ENCODE measurements around the gene JAG1.
"Not testable (repeated sequence)": the region's sequence is repeated elsewhere in the genome, so short reads cannot be mapped to it uniquely, and the experiment has no call there.

The JAG1 gene

DNA sequence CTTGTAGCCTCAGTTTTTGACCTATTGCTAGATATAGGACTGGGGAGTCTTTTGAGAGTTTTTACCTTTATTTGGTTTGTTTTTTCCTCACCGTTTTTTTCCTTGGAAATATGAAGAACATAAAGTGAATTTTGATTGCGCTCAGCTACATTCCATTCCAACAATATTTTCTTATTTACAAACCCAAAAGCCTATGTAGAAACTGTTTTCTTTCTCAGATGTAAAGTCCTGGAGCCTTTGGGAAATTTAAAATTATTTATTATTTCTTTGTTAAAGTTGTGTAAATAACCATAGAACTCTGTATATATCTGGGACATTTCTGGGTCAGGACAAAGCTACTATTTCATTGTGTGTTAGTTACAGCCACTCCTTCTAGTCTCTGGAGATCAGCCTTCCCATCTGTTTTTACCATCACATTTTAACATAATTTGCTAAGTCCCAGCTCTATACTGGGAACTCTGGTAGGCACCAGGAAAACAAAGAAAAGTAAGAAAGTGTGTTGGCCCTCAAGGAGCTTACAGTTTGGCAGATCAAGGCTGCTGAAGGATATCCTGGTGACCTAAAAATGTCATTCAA is 68.8 kb downstream of the JAG1 start:
- no peak for DNase-seq

DNA sequence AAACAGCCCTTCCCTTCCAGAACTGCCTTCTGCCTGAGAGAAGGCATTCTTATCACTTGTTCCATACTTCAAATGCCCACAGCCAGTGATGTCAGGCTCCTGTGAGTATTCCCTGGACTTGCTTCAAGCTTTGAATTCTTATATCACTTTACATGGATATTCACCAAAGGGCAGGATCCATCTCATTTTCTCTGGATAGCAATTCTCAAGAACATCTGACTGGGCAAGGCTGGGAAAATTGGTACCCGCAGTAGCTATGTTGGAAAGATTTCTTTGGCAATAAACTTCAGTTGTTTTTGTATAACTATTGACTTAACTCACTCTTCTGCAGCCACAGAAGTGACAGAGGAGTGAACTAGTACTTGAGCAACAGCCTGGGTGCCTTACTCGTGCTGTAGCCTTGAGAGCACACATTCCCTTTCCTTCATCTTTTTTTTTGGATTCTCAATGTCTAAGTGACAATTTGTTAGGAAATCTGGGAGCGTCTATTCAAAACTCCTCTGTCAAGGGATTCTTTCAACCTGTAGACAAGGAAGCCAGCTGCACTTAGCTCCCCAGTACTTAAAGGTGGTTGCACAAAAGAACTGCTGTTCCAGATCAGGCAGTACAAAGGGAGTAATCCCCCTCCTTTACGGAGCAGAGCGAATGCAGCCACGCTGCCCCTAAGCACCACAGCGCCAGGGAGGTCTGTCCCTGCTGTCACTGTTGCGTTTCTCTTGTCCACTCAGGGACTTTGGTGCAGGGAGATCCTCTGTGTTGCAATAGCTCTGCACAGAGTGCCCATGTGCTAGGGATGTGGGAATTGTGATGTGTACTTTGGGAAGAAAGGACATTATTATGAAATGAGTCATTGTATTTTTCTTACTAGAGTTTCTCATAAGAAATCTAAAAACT is 69.6 kb downstream of the JAG1 start:
- DNase-seq = no peak

DNA sequence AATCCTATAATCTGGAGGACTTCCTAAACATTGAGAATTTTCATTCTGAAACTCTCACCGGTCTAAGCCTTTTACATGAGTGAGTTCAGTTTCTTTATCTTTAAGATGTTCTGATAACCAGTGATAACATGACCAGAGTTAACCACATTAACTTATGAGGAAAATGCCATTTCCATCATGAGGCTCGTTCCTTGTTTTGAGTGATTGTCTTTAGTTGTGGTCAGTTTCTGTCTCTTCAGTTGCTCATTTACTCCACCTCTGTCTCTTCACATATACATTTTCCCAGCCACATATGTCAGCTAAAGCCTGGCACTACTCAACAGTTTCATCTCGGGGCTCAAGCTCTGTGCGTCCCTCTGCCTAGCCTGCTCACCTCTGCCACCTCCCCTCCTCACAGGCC is 70.4 kb downstream of the JAG1 start:
- DNase-seq = no peak

DNA sequence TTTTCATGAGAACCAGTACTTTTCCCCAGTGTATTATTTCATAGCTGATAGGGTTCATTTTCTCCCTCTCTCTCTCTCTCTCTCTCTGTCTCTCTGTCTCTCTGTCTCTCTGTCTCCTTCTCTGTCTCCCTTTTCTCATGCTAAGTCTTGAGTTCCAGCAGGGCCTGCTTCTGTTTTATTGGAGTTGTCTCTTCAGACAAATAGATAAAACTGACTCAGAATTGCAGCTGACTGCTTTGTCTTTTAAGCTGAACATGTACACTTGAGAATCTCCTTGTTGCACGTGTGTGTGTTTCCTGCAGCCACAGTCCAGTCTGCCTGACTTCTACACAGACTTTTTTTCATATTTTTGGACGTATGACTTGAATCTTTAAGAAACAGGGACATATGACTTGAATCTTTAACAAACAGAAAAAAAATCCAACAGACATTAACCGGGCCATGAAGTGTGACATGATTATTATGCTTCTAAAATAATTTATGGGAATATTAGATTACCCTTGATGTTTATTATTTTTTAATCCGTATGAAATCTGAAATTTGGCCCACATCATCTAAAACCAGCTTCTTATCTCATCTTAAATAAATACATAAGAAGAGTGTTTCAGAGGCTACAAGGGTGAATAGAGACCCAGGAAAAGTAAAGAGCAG is 71.5 kb downstream of the JAG1 start:
- no peak for DNase-seq

DNA sequence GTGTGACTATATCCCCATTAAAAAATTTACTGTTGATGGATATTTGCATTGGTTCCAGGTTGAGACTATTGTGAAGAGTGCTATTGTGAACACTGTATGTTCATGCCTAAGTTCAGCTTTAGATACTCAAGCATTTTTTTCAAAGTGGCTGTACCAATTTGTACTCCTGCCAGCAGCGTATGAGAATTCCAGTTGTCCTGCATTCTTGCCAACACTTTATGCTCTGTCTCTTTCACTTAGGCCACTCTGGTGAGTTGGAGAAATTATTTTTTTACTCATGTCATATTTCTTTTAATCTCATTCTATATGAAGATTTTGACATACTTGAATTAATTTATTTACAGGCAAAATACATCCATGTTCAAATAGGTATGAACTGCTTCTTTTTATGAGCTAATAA is 76.2 kb downstream of the JAG1 start:
- DNase-seq = no peak

DNA sequence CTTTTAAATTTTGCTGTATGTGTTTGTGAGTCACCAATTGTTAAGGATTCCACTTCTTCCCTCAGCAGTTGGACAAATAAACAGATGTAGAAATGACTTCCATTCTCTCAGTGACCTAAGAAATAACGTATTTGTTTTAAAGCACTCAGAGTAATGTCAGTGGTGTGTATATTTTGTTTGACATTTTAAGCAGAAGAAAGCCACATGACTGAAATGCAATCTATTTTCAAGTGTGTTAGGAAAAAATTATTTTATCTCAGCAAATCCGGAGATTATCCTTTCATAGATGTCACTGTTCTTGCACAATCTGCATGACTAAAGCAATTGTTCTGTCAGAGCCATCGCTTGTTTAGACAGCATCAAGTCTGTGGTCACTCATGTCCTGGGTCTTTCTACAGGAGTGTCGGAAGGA is 77.1 kb downstream of the JAG1 start:
- DNase-seq = no peak

DNA sequence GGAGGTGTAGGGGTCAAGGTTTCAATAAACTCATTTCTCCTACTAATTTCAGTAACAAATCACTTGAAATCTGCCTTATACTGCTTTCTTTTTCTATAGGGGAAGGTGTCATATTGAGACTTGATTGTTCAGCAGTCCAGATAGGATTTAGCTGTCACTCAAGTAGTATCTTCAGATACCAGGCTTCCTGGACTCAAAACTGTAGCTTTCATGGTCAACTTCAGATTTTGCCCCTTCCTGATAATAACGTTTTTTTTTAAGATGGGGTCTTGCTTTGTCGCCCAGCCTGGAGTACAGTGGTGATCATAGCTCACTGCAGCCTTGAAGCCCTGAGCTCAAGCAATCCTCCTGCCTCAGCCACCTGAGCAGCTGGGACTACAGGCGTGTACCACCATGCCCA is 77.8 kb downstream of the JAG1 start:
- no peak for DNase-seq

DNA sequence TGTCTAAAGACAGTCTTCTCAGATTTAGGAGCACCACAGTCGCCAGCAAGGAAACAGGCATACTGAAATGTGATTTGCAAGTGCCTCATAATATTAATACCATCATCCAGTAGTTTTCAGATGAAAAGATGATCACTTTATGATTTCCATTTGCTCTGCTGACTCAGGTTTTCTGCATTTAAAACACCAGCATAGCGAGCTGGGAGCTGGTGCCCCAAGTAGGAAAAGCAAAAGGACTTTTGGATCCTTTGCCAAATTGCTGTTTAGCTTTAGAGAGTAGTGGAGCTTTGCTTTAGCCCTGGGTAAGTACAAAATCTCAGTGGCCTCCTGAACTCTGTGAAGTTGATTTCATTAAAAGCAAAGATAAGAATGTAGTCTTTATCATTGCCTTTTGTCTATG is 78.5 kb downstream of the JAG1 start:
- DNase-seq = no peak

DNA sequence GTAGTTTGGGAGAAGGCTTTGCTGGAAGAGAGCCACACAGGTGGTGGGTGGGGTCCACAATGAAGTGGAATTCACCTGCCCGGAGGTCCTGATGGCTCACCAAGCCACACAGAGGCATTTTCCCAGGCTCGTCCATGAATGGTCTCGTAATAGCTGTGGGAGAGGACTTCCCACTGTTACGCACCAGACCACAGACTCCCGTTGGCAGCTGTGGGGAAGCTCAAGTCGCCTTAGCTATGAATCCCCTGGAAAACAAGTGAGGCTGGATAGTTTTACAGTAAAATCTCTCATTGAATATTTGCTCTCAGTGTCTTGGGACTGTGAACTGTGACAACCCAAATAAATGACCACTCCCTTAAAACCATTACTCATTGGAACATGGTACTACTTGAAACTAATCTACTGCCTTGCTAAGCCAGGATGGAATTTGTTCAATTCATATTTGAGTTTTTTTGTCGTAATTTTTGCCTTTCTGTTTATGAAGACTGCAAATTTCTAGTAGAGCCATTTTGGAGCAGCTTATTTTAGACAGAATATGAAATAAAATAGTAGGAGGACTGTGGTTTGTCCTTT is 79.4 kb downstream of the JAG1 start:
- no peak for DNase-seq

DNA sequence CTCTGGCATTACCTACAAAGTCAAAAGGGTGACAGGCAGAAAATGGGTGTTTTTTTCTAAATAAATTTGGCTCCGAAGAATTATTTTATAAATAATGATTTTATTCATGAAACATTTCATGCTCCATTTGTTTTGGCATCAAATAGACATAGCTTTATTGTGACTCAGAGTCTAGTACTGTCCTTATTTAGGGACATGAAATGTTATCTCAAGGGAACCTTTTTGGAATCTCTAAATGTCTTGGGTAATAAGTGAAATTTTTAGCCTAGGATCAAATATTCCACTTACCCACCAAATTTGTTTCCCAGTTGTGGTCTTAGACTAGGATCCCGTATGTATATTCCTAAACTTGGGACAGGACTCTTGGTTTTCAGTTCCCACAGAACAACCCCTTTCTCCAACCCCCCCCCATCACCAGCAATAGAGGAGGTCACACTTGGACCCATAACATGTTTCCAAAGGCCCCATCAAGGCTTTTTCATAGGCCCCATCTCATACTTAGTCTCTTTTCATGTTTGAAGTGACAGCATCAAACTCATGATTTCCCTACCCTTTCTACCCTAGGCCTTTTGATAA is 81.8 kb downstream of the JAG1 start:
- DNase-seq = no peak

DNA sequence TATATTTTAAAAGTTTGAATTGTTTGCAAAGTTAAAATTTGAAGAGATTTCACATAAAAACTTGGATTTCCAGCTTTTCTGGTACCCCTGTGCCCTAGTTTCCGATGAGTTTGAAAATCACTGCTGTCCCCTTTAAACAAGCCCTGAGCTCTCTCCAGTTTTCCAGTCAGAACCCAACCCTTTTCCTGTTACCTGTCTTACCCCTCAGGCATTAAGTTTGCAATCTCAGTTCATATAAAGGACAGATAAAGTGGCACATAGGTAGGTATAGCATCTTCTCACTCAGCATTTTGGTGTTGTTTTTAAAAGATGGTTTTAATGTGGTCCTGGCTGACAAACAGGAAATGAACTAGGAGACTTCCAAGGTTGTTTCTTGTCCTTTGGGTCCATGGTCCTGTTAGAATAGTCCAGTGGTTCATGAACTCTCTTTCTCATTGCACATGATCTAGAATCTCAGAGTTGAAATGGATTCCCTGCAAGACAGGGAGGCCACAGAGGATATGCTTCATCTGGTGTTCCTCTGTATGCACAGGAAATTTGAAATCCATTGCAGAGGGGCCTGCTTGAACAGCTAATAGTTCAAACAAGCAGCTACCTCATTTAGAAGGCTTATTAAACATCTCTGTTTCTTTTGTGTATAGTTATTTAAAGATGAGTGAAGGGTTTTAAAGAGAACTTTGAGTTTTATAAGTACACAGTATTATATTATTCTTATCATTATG is 82.7 kb downstream of the JAG1 start:
- no peak for DNase-seq

DNA sequence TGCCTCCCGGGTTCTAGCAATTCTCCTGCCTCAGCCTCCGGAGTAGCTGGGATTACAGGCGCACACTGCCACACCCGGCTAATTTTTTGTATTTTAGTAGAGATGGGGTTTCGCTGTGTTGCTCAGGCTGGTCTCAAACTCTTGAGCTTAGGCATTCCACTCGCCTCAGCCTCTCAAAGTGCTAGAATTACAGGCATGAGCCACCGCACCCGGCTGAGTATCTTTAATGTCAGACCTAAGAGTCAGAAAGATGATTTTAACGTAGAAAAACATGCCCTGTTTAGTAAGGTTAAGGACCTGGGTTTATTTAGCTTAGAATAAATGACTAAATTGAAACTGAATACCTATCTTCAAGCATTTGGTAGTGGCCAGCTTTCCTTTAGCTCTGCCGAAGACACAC is 83.4 kb downstream of the JAG1 start:
- DNase-seq = not testable (repeated sequence)

All from cerebellar nuclear complex (tissue), 1 donor.